HG02840 (cell line): ENCODE results near the gene PLA2G2F.

Source experiments
- ATAC-seq: cut with Tn5 transposase; IDR thresholded peaks from one replicate; pipeline ENCODE4 v1.9.1; 2021; ENCODE audit warnings: mild to moderate bottlenecking, moderate library complexity, moderate number of reproducible peaks; ENCODE audit not compliant: unreplicated experiment, low FRiP score

PLA2G2F gene

DNA sequence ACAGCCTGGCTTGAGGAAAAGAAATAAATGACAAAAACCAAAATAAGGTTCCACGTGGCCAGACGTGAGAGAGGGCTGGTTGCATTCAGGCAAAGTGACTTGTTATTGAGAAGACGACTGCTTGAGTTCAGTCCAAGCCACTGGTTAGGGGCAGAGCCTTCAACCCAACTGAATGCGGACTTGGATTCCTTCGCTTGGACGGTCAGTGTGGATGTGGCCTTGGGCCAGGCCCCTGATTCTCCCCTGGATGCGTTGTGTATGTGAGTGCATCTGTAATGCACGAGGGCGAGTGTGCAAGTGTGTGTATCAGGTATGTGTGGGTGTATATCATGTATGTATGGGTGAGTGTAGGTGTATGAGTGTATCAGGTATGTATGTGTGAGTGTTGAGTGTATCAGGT lies 1.9 kb downstream of the PLA2G2F start:
- no peak for ATAC-seq

DNA sequence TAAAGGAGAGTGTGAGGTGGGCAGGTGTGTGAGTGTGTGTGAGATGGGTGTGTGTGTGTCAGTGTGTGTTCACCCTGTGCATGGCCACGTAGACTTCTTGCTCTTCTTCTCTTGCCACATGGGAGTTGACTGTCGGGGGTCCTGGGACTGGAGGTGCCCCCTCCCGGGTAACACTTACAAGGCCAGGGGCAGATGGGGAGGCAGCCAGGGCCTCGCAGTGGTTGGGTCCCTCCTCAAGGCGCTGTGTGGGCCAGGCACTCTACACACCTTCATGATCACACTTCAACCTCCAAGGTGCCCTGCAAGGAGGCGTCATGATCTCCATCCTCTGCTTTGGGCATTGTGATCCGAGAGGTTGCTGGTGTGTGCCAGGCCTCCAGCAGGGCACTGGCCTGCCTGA lies 2.3 kb downstream of the PLA2G2F start:
- ATAC-seq: no peak

DNA sequence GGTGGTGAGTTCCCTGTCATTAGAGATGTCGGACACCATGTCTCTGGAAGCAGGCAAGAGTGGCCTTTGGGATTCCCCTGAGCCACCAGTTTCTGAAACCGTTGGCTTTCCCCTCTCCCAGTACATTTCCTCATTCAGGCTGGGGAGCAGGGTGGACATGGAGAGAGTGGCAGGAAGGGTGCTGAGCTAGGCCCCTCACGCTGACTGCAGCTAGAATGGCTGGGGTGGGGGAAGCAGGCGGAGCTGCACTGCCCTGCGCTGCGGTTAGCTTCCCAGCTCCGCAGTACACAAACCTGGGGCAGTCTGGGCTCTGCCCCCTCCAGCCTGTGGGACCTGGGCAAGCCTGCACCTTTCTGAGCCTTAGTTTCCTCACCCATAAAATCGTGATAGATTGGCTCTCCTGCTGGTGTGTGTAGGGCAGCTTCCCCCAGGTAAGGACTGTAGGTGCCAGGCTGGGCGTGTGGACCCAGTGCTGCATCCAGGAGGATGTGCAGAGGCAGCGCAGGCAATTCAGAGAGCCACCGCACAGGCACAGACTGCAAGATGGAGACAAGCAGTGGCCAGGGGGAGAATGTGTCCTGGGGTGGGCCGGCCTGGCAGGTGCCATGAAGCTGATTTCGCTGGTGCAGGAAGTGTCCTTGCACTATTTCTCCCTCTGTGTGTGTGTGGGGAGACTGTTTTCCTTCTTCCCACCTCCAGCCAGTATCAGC lies 3.0 kb downstream of the PLA2G2F start:
- ATAC-seq: no peak

DNA sequence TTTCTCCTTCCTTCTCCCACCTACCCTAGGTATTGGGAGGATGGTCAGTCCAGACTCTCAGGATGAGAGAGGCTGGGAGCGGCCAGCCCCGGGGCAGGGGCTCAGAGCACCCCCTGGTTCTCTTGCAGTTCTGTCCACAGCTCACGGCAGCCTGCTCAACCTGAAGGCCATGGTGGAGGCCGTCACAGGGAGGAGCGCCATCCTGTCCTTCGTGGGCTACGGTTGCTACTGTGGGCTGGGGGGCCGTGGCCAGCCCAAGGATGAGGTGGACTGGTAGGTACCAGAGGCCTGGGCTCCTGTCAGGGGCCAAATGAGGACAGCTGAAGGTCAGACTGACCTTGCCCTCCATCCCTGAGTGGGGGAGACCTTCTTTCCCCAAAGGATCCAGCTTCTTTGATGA lies 4.2 kb downstream of the PLA2G2F start:
- ATAC-seq: no peak

DNA sequence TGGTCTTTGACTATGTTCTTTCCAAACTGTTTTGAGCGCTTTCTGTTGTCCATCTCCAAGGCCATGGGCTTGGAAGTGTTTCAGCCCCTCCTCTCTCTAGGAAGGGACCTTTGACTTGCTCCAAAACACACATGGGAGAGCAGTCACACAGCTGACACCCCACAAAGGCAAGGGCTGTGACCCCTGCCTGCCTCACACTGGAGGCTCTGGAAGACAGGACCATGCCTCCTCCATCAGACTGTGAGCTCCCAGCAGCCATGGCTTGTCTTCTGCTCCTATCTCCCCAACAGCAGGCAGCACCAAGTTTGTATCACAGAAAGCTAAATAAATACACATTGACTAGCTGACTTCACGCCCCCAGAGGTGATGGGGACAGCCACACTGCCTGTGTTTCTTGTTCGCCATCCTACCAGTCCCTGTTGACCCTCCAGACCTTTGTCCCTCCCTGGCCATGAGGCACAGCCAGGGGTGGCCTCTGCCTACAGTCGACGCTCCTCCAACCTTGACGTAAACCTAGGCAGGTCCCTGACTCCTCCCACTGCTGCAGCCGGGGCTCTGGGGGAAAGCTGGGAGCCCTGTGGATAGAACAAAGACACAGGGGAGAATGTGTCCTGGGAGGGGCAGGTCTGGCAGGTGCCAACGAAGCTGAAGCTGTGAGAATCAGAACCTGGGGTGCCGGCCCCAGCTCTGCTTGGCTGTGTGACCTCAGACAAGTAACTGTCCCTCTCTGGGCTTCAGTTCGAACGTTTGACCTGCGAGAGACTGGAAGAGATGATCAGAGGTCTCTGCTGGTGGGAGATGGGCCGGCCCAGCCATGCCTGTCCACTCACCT lies 4.8 kb downstream of the PLA2G2F start:
- no peak for ATAC-seq

DNA sequence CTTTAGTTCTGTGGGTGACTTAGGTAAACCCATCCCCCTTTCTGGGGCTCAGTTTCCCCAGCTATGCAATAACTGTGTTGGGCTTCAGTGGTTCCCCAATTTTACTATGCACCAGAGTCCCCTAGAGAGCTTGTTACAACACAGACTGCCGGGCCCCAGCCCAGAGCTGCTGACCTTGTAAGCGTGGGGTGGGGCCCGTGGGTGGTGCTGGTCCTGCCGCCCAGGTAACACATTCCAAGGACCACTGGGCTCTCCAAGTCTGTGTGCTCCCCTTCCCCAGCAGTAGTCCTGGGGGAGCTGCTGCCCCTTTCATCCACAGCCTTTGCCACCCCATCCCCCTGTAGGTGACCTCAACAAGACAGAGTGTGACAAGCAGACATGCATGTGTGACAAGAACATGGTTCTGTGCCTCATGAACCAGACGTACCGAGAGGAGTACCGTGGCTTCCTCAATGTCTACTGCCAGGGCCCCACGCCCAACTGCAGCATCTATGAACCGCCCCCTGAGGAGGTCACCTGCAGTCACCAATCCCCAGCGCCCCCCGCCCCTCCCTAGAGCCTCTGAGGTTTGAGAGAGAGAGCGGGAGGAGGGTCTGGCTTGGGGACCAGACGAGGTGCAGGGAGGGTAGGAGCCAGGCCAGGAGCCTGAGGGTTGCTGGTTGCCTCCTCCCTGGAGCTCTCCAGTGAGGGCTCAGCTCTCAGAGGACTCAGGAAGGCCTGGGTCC lies 8.9 kb downstream of the PLA2G2F start:
- ATAC-seq: no peak

DNA sequence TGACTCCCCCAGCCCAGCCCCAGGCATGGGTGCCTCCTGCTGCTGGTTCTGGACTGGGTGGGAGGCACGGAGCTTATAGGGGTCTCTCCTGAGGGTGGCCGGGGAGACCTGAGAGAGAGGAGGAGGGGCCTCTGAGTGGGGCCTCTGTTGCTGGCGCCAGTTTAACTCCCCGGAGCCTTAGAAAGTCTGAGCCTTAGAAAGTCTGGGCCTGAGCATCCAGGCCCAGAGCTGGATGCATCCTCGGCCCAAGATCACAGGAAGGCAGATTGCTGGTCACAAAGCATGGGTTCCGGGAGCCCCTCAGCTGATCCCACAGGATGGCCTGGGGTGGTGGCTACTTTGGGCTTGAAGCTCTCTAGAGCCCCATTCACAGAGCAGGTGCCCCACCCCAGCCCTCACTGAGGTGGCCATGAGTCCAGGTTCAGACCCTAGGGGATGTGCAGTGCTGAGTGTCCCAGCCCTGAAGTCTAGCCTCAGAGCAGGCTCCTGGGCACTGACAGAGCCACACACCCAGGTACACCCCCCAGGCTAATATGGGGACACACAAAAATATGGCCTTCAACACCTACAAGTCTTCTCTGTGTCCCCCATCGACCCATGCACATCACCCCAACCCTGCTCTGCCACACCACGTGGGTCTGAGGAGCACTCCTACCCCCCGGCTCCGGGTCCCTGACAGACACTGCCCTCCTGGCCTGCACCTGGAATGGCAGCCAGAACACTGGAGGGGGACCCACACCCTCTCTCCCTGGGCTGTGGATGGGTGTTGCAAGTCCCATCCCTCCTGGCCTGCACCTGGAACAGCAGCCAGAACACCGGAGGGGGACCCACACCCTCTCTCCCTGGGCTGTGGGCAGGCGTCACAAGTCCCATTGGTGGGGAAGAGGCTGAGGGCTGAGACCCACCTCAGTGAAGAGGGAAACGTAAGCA lies 9.7 kb downstream of the PLA2G2F start:
- no peak for ATAC-seq

DNA sequence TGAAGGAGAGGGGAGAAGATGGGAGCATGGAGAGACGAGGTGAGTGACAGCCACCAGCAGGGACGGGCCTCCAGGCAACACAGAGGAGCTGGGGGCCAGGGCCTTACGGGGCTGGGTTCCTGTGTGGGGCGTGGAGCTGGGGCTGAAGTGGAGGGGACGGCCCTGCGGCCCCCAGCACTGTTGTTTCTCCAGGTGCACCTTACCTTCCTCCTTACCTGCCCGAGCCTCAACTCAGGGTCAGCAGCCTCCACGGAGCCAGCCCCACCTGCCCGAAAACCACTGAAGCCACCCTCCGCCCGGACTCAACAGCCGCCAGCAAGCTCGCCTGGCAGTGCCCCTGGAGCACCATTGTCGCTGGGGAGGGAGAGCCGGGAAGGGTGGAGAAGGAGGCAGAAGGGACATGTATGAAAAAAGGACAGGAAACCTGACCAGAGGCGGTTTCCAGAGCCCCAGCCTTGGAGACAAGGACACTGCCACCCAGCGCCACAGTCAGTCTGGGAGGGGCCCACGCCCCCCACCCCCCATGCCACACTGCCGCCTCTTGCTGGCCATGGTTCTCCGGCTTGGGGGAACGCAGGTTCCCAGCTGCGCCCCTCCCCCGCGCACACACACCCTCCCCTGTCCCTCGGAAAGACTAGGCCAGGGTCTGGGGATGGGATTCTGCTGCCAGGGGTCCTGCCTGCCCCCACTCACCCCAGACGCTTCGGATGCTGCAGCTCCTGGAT lies 10.6 kb downstream of the PLA2G2F start:
- ATAC-seq: no peak

DNA sequence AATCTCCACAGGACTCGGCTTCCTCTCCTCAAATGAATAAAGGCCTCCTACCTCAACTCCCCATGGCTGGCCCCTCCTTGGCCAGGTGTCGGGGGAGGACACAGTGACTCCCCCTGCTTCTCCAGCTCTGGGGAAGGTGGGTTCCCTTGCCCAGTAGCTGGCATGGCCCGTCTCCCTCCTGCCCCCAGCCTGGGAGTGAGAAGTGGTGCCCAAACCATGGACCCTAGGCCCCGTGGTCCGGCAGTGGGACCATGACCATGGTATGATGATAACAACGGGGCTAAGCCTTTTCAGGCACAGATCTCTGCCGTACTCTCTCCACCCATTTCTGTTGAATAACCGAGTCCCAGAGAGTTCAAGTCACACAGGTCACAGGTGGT lies 11.2 kb downstream of the PLA2G2F start:
- ATAC-seq: no peak

DNA sequence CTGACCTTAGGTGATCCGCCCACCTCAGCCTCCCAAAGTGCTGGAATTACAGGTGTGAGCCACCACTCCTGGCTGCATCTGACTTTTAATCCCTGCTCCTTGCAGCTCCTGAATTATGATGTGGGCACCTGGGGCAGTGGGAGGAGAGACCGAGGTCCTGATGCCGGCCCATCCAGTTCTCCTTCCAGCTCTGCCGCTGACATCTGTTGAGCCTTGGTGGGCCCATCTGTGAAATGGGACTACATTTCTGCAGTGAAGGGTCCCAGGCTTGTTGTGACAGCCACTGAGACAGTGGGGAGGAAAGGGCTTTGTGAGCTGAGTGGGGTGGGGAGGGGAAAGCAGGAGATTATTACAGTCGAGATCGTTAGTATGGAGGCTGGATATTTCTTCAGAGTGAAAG lies 11.8 kb downstream of the PLA2G2F start:
- no peak for ATAC-seq

DNA sequence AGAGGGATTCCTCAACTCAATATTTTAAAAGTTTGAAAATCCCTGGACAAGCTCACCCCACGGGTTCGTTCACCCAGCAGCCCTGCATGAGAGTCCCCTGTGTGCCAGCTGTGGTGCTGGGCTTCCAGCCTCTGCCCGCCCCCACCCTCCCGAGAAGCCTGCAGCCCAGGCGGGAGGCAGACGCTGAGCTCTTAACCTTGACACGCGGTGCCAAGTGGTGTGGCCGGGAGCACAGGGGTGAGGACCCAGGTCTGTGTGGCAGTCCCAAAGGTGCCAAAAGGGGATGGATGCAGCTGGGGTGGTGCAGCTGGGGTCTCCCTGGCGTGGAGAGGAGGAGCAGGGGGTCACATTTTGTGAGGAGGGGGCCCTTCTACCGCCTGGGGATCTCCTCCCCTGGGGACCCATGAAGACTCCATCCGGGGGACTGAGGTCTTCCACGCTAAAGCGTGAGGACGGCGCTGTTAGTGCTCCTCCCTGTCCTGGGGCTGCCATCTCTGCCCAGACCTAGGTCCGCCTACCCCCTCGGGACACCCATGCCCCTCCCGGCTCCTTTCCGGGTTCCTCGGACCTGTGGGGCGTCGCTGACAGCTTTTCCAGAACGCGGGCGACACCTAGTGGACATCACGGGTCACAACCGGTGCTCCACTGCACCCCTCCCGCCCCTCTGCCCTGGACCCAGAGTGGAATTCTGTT lies 12.9 kb downstream of the PLA2G2F start:
- no peak for ATAC-seq

DNA sequence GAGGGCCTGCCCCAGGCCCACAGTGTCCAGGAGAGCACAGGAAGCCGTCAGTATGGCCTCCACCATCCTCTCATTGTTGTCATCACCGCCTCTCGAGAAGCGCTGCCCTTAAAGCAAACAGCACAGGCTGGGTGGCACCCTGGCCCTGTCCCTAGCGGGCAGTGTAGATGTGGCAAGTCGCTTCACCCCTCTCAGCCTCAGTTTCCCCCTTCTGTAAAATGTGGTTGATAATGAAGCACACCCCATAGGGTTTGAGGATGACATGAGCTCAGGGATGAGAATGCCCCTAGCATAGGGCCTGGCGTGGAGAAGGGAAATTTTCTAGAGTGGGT lies 13.4 kb downstream of the PLA2G2F start:
- no peak for ATAC-seq

DNA sequence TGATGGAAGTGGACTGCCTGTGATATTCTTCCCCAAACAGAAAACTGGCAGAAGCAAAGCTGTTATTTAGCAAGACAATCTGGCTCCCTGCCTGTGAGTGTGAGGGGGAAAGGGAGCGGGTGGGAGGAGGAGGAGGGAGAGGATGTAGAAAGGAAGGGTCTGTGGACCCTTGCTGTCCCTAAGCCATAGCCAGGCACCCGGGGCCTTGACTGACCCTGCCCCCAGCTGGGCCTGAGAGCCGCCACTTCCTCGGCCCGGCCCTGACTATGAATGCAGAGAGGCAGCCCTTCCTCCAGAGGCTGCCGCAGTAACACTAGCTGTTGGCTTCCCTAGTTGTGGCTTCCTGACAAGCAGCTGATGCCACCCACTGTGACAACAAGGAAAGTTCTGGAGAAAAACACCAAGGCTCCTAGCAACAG lies 13.9 kb downstream of the PLA2G2F start:
- no peak for ATAC-seq

DNA sequence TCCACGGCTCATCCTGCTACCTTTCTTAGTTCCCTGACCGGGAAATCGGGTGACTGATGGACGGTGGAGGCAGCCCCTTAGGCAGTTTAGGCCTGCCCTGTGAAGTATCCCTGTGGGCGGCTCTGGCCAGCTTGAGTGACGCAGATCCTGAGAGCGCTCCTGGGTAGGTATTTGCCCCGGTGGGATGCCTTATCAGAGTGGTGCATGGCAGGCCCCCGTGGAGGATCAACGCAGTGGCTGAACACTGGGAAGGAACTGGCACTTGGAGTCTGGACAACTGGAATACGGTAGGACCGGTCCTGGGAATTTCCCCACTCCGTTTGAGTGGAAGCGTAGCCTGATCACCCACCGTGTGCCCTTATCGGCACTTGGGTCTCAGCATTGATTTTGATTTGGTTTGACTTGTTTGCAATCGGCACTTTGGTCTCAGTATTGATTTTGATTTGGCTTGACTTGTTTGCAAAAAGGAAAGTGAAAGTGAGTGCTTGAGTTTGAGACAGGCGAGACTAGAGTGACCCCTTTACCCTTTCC lies 15.2 kb downstream of the PLA2G2F start:
- ATAC-seq: no peak

DNA sequence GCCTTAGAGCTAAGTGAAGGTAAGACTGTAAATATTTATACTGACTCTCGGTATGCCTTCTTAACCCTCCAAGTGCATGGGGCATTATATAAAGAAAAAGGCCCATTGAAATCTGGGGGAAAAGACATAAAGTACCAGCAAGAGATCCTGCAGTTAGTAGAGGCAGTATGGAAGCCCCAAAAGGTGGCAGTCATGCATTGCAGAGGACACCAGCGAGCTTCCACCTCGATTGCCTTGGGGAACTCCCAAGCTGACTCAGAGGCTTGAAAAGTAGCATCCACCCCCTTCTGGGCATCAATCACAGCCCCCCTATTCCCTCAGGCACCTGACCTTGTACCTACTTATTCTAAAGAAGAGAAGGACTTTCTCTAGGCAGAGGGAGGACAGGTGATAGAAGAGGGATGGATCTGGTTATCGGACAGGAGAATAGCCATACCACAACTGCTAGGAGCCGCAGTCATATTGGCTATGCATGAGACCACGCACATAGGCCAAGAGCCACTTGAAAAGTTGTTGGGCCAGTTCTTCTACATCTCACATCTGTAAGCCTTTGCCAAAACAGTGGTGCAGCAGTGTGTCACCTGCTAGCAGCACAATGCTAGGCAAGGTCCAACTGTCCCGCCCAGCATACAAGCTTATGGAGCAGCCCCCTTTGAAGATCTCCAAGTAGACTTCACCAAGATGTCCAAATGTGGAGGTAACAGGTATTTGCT lies 19.4 kb downstream of the PLA2G2F start:
- ATAC-seq: no peak

DNA sequence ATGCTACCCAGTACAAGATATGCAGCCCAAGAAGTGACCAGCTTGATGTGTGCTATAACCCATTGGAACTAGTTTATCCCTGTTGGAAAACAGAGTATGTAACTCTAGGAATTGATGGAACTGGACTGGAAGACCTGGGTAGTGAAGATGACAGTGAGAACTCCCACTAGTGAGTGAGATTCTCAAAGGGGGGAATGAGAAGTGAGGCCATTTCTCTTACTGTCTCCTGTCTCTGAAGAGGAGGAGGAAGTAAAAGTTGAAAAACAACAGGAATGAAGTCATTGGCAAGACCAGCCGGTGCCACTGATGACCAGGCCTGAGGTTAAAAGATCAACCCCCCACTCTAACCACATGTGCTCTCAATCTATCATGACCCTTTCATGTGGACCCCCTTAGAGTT lies 20.9 kb downstream of the PLA2G2F start:
- ATAC-seq: no peak

DNA sequence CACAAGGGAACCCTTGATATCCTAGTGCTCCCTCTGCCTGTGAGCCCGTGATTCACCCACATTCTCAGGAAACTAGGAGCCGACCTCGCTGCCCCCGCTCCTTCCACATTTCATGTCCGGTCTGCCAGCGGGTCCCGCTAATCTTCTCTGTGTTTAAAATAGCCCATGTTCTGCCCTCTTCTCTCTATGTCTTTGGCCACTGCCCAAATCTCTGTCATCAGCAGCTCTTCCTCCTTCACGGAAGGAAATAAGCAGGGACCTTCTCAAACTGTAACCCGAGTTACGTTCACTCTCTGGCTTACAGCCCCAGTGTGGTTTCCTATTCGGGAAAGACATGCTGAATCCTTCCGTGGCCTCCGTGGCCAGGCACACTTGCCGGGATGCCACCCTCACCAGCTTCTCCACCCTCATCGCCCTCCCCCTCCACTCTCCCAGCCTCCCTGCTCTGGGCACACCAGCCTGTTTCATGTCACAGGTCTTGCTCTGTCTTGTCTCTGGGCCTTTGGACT lies 25.6 kb downstream of the PLA2G2F start:
- no peak for ATAC-seq

DNA sequence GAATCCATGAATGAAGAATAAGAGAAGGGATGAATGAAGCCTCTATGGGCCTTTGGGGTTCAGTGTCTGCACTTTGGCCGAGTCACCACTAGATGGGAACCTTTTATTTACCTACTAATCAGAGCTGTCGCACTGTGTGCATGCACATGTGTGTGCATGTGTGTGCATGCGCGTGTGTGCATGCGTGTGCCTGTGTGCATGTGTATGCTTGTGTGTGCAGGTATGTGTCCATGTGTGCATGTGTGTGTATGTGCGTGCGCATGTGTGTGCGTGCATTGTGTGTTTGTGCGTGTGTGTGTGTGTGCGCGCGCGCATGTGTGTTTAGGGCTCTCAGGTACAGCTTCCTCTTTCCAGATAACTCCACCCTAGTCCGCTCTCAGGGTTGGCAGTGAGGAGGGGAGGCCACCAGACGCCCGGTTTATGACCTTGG lies 26.4 kb downstream of the PLA2G2F start:
- ATAC-seq: no peak
